HepG2 (cell line): ENCODE measurements around the gene ERLIN1. TPM values are rescaled to one million over a fixed set of nuclear protein-coding genes. Genes with fewer than 3 reads are reported as not detected.
A peak's percentile ranks its signal among the peaks of the same experiment; 100 is the strongest.

Experiments
- ARID2 ChIP-seq: sonication (generic); formaldehyde crosslinking; IDR thresholded peaks from 2 replicates; pipeline ENCODE4 v1.8.1; 2022; ENCODE audit warnings: mild to moderate bottlenecking, missing genetic modification reagents, borderline replicate concordance
- ATF3 ChIP-seq: sonication (generic); formaldehyde crosslinking; IDR thresholded peaks from 2 replicates; pipeline ENCODE4 v1.4.0; 2020; ENCODE audit warnings: missing genetic modification reagents
- BRCA1 ChIP-seq: sonication (generic); formaldehyde crosslinking; IDR thresholded peaks from 2 replicates; pipeline ENCODE4 v1.4.0; 2020; ENCODE audit warnings: missing genetic modification reagents
- DRAP1 ChIP-seq: IDR thresholded peaks from 2 replicates; pipeline ENCODE4 v1.6.1; 2016; ENCODE audit warnings: missing genetic modification reagents, missing compliant biosample characterization
- EEA1 ChIP-seq: sonication (generic); formaldehyde crosslinking; IDR thresholded peaks from 2 replicates; pipeline ENCODE4 v1.5.1; 2020; ENCODE audit warnings: mild to moderate bottlenecking, missing genetic modification reagents, borderline replicate concordance
- ELK4 ChIP-seq: sonication (generic); formaldehyde crosslinking; IDR thresholded peaks from 2 replicates; pipeline ENCODE4 v1.9.0; 2021; ENCODE audit warnings: missing genetic modification reagents, borderline replicate concordance
- FOXA1 ChIP-seq, 2 experiments: fragments of 450-650 bp in 1 of 2; sonication (generic) in 1 of 2; formaldehyde crosslinking in 1 of 2; IDR thresholded peaks; 2 replicates each; pipeline versions ENCODE4 v1.4.0 to v1.6.1; 2016 to 2020; ENCODE audit warnings: missing genetic modification reagents in 1 of 2
- FOXP4 ChIP-seq: sonication (generic); formaldehyde crosslinking; IDR thresholded peaks from 2 replicates; pipeline ENCODE4 v1.4.0; 2020; ENCODE audit warnings: missing genetic modification reagents
- MAX ChIP-seq: IDR thresholded peaks from 2 replicates; pipeline ENCODE4 v1.6.1; 2012; ENCODE audit warnings: inconsistent platforms
- PAX8 ChIP-seq: sonication (generic); formaldehyde crosslinking; IDR thresholded peaks from 2 replicates; pipeline ENCODE4 v1.8.0; 2022; ENCODE audit warnings: mild to moderate bottlenecking, missing genetic modification reagents, borderline replicate concordance
- POLR2A ChIP-seq, 2 experiments: IDR thresholded peaks; 2 replicates each; pipeline ENCODE4 v1.6.1; 2011; ENCODE audit warnings: low read depth in 2 of 2, low read length in 2 of 2, mild to moderate bottlenecking in 1 of 2, moderate library complexity in 1 of 2; ENCODE audit not compliant: insufficient read depth in 1 of 2
- RFX5 ChIP-seq: IDR thresholded peaks from 2 replicates; pipeline ENCODE4 v1.6.1; 2011; ENCODE audit warnings: low read depth, low read length, improper control_type of control experiment
- SAP130 ChIP-seq: IDR thresholded peaks from 2 replicates; pipeline ENCODE4 v1.6.1; 2016; ENCODE audit warnings: low read depth
- SMAD9 ChIP-seq: sonication (generic); formaldehyde crosslinking; IDR thresholded peaks from 2 replicates; pipeline ENCODE4 v1.5.1; 2020; ENCODE audit warnings: mild to moderate bottlenecking, missing genetic modification reagents
- SNRNP70 ChIP-seq: fragments of 200-400 bp; formaldehyde crosslinking; IDR thresholded peaks from 2 replicates; pipeline ENCODE4 v1.6.1; 2017; ENCODE audit warnings: mild to moderate bottlenecking, low read depth, low read length, moderate library complexity
- SOX6 ChIP-seq, 2 experiments: fragments of 450-650 bp in 1 of 2; sonication (generic) in 1 of 2; formaldehyde crosslinking in 1 of 2; IDR thresholded peaks; 2 replicates each; pipeline versions ENCODE4 v1.4.0 to v1.6.1; 2017 to 2020; ENCODE audit warnings: antibody characterized with exemption in 1 of 2, mild to moderate bottlenecking in 1 of 2, missing genetic modification reagents in 1 of 2
- TOE1 ChIP-seq: sonication (generic); formaldehyde crosslinking; IDR thresholded peaks from 2 replicates; pipeline ENCODE4 v1.4.0; 2020; ENCODE audit warnings: mild to moderate bottlenecking, missing genetic modification reagents
- TRIM24 ChIP-seq: sonication (generic); formaldehyde crosslinking; IDR thresholded peaks from 2 replicates; pipeline ENCODE4 v1.8.0; 2022; ENCODE audit warnings: mild to moderate bottlenecking, missing genetic modification reagents
- U2AF1 ChIP-seq: fragments of 200-400 bp; formaldehyde crosslinking; optimal IDR thresholded peaks from 2 replicates; pipeline ENCODE3; 2017; ENCODE audit warnings: mild to moderate bottlenecking, low read depth, low read length
- ZBTB26 ChIP-seq: IDR thresholded peaks from 2 replicates; pipeline ENCODE4 v1.6.1; 2016; ENCODE audit warnings: missing compliant biosample characterization, missing genetic modification reagents, borderline replicate concordance
- ZFAT ChIP-seq: sonication (generic); formaldehyde crosslinking; conservative IDR thresholded peaks from 2 replicates; pipeline ENCODE4 v1.8.1; 2023; ENCODE audit warnings: missing genetic modification reagents, inconsistent platforms
- ZNF329 ChIP-seq: sonication (generic); formaldehyde crosslinking; IDR thresholded peaks from 2 replicates; pipeline ENCODE4 v1.9.0; 2021; ENCODE audit warnings: low read depth, mild to moderate bottlenecking, missing genetic modification reagents
- ZNF746 ChIP-seq: sonication (generic); formaldehyde crosslinking; IDR thresholded peaks from 2 replicates; pipeline ENCODE4 v1.8.0; 2022; ENCODE audit warnings: mild to moderate bottlenecking, missing genetic modification reagents
- ZNF766 ChIP-seq: sonication (generic); formaldehyde crosslinking; IDR thresholded peaks from 2 replicates; pipeline ENCODE4 v1.5.0; 2020; ENCODE audit warnings: missing genetic modification reagents, borderline replicate concordance
- ZNF772 ChIP-seq: sonication (generic); formaldehyde crosslinking; IDR thresholded peaks from 2 replicates; pipeline ENCODE4 v1.5.0; 2020; ENCODE audit warnings: mild to moderate bottlenecking, missing genetic modification reagents
- polyA plus RNA-seq, 8 experiments: library from polyadenylated mRNA; depleted of rRNA in 3 of 8; stranded (reverse) in 7 of 8; unstranded in 1 of 8; fragments of >200 nt; fragmentation: Illumina TruSeq in 4 of 8; extraction: Trizol in 4 of 8; gene quantifications; 2 replicates each; pipeline versions ENCODE4 v1.2.1 to v1.2.3, GENCODE V29; 2011 to 2016; ENCODE audit warnings: low read depth in 4 of 8, missing spikeins in 1 of 8, mixed read lengths in 1 of 8; ENCODE audit not compliant: insufficient read depth in 1 of 8
- total RNA-seq, 5 experiments: library from RNA; depleted of rRNA; stranded (reverse); fragments of >200 nt; fragmentation: Illumina TruSeq; extraction: Trizol; gene quantifications; 2 replicates each; pipeline ENCODE4 v1.2.3, GENCODE V29; 2016; ENCODE audit warnings: low read depth in 1 of 5

ERLIN1 gene
- total and polyA plus RNA-seq, 2 of the 13 experiments (the other 11 are each of a cell fraction or from before 2014, with no cell fraction given), result 56.8 to 69.3 TPM

GRCh38 chr10:100100651-100101184, 85.1 kb downstream of the ERLIN1 start (continued):
- TF ChIP-seq ZBTB26 (0 out of 2 replicates have a peak, but pooled peaks have one; percentile 58), BRCA1 (CRISPR knock-in tag) (no peak), RFX5 (no peak), TOE1 (CRISPR knock-in tag) (0 out of 2 replicates have a peak, but pooled peaks have one; percentile 10), FOXP4 (CRISPR knock-in tag) (peak; percentile 17; the same call in 1 of the 2 replicates), ZFAT (CRISPR knock-in tag) (no peak), SNRNP70 (no peak), TRIM24 (CRISPR knock-in tag) (no peak), POLR2A (IDR thresholded peaks at IDR 0.05; ENCODE audit: insufficient read depth in 1 of 2, low read depth in 2 of 2, low read length in 2 of 2) (peak in 1 of 2 experiments; percentile 61; a peak in 2 of 4 replicates), DRAP1 (CRISPR knock-in tag) (0 out of 2 replicates have a peak, but pooled peaks have one; percentile 14), ZNF772 (CRISPR knock-in tag) (no peak), U2AF1 (no peak), ZNF329 (CRISPR knock-in tag) (no peak), SOX6 (IDR thresholded peaks at IDR 0.05) (no peak), SOX6 (CRISPR knock-in tag; IDR thresholded peaks at IDR 0.05) (peak; percentile 41), EEA1 (no peak), SAP130 (CRISPR knock-in tag) (peak; percentile 52), ZNF766 (CRISPR knock-in tag) (no peak), ARID2 (CRISPR knock-in tag) (no peak), ZNF746 (no peak), MAX (no peak), SMAD9 (CRISPR knock-in tag) (no peak), FOXA1 (IDR thresholded peaks at IDR 0.05) (no peak), FOXA1 (CRISPR knock-in tag; IDR thresholded peaks at IDR 0.05) (0 out of 2 replicates have a peak, but pooled peaks have one; percentile 11), PAX8 (no peak), ELK4 (CRISPR knock-in tag) (no peak), ATF3 (CRISPR knock-in tag) (no peak)
